GM21526 (cell line): Measurements from ENCODE around the gene SDR9C7.
"Not testable (repeated sequence)": the region's sequence is repeated elsewhere in the genome, so short reads cannot be mapped to it uniquely, and the experiment has no call there.

Experiments
- ATAC-seq: cut with Tn5 transposase; IDR thresholded peaks from one replicate; pipeline ENCODE4 v1.9.1; 2021; ENCODE audit warnings: moderate library complexity; ENCODE audit not compliant: unreplicated experiment, low FRiP score

Gene SDR9C7

DNA sequence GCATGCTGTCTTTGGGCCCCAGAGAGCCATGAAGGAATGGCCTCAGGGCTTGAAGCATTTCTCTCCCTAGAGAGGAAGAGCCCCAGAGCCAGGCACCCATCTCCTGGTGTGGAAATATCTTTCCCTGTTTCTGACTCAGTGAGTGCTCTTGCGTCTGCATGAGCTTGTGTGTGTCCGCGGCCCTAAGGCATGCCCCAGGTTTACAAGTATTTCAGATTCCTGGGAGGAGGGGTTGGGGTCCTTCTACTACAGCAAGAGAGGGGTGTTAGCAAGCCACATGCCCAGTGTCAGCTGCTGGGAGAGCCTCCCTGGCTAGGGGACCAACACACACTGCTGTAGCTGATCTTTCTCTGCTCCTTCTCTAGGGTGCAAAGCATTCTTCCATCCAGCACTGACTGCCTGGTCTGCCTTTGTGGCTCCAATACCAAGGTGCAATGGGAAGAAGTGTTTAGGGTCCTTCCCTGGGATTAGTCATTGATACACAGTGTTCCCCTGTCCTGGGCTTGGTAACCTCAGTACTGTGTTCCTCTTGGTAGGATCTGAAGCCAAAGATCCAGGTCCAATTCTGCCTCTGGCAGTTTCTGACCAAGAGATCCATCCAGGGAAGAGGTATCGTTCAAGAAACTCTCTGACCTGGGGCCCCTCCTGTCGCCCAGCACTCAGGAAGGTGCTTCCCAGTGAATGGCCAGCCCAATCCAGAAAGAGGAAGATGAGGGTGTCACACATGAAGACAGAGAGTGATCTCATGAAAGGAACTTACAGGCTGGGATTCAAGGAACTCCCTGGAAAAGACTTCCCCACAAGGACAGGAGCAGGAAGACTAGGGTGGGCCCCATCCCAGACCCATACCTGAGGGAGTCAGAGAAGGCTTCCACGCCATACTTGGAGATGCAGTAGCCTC lies 20.1 kb upstream of the SDR9C7 start:
- ATAC-seq, result no peak

DNA sequence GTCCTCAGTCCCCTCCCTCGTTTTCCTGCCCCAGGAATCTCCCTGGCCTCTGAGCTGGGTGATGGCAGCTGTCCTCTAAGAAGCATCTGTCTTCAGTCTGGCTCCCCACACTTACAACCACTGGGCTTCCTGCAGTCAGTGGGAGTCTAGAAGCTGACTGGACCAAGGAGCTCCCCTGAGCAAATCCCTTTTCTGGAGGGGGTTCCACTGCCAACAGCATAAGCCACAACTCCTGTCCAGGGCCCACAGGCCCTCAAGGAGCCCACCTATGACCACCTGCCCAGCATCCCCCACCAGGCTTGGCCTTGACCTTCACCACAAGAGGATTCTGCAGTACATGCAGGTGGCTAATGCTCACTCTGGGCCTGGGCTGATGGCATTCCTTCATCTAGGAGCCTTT lies 19.1 kb upstream of the SDR9C7 start:
- no peak for ATAC-seq

DNA sequence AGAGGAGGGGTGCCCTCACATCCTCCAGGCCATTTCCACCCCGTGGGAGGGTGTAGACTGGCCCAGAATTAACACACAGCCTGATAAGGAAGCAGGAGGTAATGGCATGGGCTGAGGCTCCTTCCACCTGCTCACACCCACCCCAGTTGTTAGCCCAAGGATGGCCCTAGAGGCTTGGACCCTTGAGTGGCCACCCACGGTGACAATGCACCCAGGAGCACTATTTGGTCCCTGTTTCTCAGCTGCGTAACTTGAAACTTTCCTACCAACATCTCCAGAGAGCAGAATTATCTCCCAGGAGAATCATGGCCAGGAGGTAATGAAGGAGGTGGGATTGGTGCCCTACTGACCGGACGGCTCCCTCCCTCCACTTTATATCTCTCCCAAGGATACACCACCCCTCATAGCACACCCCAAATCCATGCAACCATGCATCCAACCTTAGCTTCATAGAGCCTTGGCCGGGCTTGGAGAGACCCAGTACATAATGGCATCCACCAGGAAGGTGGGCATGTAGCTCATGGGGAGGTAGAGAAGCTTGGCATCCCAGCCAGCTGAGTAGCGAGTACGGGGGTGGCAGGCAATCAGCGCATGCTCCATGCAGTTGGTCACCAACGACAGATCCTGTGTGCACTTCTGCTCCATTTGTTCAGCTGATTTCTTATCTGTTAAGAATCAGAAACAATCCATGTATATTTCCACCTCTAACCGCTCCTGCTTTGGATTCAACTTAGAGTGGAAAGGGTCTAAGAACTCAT lies 17.6 kb upstream of the SDR9C7 start:
- no peak for ATAC-seq

DNA sequence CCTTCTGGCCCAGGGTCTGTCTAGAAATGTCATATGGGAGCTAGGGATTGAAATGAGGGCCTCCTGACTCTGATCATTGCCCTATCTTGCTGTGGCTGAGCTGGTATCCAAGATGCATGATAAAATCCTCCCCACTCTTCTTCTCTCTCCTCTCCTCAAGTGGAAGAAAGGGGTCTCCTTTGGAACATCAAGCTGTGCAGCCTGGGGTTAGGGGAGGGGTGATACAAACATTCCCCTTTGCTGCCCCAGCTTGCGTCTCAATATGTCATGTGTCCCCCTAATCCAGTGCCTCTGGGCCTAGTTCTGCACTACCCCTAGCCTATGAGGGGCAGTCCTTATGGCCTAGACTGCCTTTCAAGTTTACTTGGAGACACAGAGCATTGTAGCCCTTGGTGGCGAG lies 14.7 kb upstream of the SDR9C7 start:
- no peak for ATAC-seq

DNA sequence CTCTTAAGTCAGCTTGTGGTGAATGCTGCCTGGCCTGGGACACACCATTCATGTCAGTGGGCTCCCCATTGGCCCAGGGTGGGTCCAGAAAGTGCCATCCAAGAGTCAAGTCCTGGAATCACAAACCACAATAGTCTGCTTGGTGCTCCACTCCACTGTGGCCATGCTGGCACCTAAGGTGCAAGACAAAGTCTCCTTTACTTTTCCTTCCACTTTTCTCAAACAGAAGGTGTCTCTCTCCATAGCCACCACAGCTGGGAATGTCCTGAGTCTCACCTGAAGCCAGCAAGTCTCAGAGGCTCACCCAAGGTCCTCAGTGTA lies 14.2 kb upstream of the SDR9C7 start:
- ATAC-seq, result no peak

DNA sequence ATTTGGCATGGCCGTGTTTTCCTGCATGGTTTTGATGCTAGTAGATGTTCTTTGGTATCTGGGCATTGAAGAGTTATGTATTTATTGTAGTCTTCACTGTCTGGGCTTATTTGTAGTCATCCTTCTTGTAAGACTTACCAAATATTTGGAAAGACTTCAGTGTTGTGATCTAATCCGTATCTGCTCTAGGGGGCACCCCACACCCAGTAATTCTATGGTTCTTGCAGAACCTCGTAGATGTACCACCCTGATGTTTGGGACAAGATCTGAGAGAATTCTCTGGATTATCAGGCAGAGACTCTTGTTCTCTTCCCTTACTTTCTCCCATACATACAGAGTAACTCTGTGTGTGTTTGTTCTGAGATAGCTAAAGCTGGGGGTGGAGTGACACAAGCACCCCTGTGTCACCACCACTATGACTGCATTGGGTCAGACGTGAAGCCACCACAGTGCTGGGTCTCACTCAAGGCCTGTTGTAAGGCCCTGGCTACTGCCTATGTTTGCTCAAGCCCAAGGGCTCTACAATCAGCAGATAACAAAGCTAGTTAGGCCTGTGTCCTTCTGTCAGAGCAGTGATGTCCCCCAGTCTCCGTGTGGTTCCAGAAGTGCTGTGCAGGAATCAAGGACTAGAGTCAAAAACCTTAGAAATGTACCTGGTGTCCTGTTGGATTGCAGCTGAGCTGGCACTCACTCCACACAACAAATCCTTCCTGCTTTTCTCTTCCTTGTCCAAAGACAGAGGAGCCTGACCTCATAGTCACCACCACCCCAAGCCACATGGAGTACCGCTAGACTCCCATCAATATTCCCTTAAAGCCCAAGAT lies 13.6 kb upstream of the SDR9C7 start:
- no peak for ATAC-seq

DNA sequence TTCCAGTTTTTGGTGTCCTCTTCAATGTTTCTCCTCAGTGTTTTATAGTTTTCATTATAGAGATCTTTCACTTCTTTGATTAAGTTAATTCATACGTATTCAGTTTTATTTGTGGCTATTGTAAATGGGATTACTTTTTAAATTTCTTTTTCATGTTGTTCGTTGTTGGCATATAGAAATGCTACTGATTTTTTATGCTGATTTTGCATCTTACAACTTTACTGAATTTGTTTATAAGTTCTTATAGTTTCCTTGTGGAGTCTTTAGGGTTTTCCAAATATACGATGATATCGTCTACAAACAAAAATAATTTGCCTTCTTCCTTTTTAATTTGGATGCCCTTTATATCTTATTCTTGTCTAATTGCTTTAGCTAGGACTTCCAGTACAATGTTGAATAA lies 9.7 kb upstream of the SDR9C7 start:
- ATAC-seq, result no peak

DNA sequence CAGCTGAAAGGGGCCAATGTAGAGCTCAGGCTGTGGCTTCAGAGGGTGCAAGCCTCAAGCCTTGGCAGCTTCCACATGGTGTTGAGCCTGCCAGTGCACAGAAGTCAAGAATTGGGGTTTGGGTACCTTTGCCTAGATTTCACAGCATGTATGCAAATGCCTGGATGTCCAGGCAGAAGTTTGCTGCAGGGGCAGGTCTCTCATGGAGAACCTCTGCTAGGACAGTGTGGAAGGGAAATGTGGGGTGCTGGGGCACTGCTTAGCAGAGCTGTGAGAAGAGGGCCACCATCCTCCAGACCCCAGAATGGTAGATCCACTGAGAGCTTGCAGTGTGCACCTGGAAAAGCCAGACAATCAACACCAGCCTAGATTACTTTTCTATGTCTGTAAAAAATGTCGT lies 9.2 kb upstream of the SDR9C7 start:
- ATAC-seq, result not testable (repeated sequence)

DNA sequence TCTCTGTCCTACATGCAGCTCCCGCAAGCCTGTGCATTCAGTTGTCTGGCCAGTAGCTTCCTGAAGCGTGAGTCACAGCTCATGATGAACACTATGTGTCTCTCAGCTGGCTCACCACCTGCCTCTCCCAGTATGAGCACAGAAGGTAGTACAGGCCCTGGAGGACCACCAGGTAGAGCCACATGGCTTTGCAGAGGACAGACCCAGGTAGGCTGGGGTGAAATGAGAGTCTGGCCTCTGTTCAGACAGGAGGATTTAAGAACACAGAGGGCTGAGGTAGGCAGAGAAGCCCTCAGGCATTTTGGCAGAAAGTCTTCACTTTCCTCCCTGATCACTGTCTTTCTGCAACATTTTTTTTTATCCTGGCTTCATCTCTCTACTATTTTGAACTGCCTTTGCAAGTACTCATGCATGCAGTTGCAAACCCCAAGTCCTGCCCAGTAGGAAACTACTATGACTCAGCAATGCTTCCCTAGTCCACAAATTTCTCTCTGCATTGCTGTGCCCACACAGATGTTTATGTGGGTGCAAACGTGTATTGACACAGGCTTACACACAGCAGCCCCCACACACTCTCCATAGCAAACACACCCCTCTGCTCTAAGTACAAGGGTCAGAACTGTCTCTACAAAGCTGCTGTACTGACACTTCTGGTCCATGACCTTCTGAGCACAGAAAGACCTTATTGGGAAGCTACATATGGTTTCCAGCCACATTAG lies 7.2 kb upstream of the SDR9C7 start:
- no peak for ATAC-seq

DNA sequence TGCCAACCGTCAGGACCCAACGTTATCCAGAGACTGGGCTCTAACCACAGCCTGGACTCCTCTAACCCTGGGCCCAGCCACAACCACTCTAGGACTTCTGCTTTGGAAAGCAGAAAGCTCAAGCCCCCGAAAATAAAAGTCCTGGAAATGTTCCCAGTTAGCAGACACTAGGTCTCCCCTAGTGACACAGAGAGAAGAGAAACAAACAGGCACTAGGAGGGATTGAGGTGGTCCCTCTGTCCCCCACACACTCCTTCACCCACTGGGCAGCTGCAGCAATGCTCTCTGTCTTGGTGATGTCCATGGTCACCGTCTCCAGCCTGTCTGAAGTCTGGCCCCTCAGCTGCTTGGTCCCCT lies 6.7 kb upstream of the SDR9C7 start:
- not testable (repeated sequence) for ATAC-seq

DNA sequence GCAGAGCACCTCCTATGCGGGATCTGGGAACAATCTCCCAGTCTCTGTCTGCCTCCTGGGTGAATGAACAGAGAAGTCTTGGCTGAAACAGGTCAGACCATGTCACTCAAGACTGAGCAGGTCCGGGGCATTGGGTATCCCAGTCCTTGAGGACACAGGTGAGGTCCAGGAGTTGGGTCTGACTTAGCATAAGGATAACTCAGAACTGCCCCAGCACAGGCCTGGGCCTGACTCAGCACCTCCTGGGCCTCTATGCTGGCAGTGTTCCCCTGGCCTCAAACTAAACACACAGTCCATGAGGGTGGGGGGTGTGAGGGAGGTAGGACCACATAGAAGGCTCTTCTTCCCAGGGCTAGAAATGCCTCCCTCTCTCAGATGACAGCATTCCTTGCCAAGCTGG lies 1.5 kb upstream of the SDR9C7 start:
- no peak for ATAC-seq

DNA sequence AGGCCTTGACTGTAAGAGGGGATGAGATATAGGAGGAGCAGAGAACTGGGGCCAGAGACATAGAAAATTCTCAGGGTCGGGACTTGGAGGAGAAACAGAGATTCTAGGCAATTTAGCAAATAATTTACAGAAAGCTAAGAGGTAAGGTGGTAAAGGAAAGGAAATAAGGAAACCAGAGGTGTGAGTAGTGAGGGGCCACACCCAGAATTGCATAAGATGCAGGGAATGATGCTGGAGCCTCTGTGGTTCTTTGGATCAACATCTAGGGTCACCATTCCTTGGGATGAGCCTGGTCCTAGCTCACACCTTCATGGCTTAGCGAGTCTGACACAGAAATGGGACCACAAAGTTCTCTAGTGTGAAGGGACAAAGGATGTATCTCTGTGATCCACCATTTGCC lies 949 bp upstream of the SDR9C7 start:
- no peak for ATAC-seq

DNA sequence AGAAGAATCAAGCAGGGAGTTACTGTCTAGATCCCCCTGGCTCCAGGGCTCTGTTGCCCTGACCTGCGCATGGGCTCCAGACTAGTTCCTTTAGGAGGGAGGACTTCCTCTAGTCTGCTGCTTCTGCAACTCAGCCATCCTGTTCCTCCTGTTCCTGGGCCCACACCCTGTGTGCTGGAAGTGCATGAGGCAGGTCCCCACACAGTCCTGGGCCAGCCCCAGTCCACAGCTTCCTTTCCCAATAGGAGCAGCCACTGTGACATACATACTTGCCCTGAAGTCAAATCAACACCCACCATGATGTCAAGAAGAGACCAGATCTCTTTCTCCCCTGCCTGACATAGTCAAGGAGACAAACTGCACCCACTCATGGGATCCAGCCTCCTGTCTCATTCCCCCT lies 1.3 kb downstream of the SDR9C7 start:
- no peak for ATAC-seq

DNA sequence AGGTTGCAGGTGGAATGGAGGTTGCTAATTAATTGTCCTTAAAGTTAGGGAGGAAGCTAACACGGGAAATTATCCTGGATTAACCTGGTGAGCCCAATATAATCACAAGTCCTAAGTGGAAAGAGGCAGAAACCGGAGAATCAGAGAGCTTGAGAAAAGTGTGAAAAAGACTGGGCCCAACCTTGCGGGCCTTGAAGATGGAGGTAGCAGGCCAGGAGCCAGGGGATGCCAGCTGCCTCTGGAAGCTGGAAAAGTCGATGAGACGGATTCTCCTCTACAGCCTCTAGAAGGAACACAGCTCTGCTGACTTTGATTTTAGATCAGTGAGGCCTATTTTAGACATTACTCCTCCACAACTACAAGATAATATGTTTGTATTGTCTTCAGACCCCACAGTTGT lies 2.1 kb downstream of the SDR9C7 start:
- ATAC-seq, result no peak

DNA sequence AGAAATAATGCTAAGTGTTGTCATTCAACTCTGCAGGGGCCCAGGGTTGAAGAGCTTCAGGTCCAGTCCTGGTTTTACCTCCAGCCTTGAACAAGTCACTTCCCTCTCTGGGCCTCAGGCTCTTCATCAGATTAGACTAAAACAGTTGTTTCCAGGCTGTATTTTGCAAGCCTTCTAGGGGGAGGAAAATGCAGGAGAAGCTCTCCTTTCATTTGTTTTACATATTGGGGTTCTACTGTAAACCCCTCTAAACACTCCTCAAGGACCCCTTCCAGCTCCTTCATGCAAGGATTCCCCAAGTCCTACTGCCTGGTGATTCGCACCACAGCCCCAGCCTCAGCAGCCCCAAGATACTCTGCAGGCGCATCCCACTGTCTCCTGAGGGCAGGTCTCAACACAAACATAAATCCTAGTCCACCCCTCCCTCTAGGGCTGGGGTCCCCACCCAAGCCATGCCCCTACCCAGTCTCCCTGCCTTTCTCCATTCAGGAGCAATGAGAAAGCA lies 2.7 kb downstream of the SDR9C7 start:
- no peak for ATAC-seq

DNA sequence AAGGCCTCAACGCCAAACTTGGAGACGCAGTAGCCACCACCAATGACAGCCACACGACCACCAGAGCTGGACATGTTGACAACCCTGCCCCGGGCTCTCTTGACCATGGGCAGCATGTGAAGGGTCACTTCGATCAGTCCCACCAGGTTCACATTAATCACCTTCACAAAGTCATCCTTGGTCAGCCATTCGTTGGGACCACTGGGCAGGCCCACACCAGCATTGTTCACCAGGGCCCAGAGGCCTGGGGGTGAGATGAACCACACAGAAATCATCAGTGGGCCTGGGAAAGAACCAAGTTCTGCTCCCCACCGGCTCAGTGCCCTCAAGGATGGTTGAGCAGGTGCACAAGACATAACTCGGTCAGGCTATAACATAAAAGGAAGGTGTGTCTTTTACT lies 4.0 kb downstream of the SDR9C7 start:
- no peak for ATAC-seq

DNA sequence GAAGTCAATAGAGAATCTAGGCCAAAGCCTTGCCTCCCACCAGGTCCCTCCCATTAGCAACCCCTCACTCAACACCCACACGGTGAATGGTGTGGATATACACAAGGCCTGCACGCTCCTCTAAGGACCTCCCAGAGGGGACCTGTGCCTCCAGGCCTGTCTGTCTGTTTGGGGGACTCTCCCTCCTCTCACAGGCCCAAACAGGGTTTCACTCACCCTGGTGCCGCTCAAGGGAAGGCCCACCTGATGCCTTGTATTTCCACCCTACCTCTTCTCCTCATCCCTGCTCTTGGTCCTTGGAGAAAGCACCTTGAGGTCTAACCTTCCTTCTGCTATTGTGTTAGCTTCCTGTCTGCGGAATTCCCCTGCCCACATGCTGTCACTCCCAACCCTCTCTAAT lies 4.4 kb downstream of the SDR9C7 start:
- no peak for ATAC-seq

DNA sequence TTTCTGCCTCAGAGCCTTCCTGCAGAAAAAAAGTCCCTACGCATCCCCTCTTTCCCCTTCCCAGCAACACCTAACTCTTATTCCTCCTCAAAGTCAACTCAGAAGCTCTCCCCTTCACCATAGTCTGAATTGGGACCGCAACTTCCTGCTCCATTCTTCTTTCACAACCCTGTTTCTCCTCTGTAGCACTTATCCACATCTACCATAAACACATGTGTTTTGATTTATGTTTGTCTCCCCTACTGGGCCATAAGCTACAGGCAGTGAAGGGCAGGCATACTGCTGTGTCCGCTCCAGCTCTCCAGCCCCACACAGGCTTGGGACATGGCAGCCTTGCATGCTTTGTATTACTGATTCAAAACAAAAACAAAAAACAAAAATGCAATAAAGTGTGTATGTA lies 5.9 kb downstream of the SDR9C7 start:
- no peak for ATAC-seq

DNA sequence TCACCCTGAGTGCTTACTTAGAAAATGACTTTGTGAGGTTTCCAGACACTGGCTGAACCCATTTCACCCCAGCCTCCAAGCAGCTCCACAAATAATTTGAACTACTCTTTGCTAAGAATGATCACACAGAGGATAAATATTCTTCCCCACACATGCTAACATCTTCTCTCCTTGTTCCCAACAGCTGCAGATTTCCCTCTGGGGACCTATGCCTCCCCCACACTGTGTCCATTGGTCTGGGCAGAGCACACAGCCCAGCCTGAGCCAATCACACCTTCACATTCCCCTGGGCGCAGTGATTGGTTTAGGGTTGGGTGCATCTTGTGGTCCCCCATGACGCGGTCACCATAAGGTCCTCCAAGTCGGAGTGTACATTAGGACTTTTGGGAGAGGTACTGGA lies 6.9 kb downstream of the SDR9C7 start:
- ATAC-seq, result no peak

DNA sequence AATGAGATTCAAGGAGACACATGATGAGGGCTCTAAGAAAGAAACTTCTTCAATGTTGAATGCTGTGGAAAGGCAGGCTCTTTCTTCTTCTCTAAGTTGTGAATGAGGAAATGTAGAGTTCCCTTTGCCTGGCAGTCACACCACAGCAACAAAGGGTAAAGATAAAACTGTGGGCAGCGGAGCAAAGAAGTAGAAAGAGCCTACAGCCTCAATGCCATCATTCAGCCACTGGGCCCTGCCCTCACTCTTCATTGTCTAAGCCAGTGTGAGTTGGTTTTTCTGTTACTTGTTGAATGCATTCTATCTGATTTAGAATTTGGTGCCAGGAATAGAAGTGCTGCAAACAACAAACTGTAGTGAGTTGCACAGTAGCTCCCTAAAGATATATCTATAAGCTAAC lies 12.2 kb downstream of the SDR9C7 start:
- ATAC-seq, result no peak

DNA sequence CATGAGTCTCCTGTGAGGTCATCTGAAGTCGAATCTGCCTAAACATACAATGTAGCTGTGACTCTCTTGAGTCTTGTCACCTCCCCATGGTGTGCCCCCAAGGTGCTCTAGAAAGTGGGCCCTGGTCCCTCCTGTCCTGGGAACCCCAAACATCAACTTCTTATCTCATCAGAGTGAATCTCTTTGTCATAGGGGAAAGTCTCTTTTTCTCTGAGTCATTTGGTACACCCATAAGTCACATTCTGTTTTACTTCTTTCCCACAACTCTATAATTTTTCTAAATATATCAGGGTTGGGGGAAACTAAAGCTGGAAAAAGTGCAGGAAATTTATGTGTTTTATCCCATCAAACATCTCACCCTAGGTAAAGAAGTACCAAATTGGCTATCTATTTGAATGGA lies 12.9 kb downstream of the SDR9C7 start:
- no peak for ATAC-seq
